ENCODE results near the gene DENND11.

Gene DENND11

GRCh38 chr7:141712603-141713255 lies 10.8 kb upstream of the DENND11 start:
- Histone ChIP-seq H3K79me1 (ENCODE audit: low read length) (no peaks in the 10 kb centered on the region), H3K27me3 (ENCODE audit: insufficient read depth, low read length, poor library complexity) (no peaks in the 10 kb centered on the region), H3K9ac (ENCODE audit: low read length) (no peak overlapping the region), H2BK5ac (ENCODE audit: low read length) (no peak overlapping the region), H3K18ac (ENCODE audit: low read length) (no peak overlapping the region), H3K56ac (ENCODE audit: low read length) (no peak overlapping the region), H3K27ac (ENCODE audit: low read depth, low read length) (no peak overlapping the region), H3K4me3 (ENCODE audit: low read length) (no peak overlapping the region), H4K5ac (ENCODE audit: low read length) (no peak overlapping the region), H2BK120ac (ENCODE audit: low read depth, low read length) (no peak overlapping the region), H2BK15ac (replicated peaks; ENCODE audit: low read depth) (no peak overlapping the region), H3K36me3 (ENCODE audit: control insufficient read depth, insufficient read depth, low read length) (no peaks in the 10 kb centered on the region), H3K4me2 (ENCODE audit: low read length) (no peak overlapping the region), H3K23ac (ENCODE audit: low read length) (no peak overlapping the region), H3K4ac (ENCODE audit: low read depth, low read length) (no peak overlapping the region), H3K79me2 (ENCODE audit: control insufficient read depth, insufficient read depth, low read length) (no peaks in the 10 kb centered on the region), H2AK5ac (ENCODE audit: low read length) (no peak overlapping the region), H3K4me1 (ENCODE audit: control insufficient read depth, low read depth, low read length) (no peaks in the 10 kb centered on the region), H4K8ac (ENCODE audit: low read depth, low read length) (no peak overlapping the region)
- no peak for DNase-seq
- no CpG with 5 or more reads among the region's 5 CpGs for WGBS (ENCODE audit: extremely low coverage, insufficient coverage, low lambda C conversion rate)

DNA sequence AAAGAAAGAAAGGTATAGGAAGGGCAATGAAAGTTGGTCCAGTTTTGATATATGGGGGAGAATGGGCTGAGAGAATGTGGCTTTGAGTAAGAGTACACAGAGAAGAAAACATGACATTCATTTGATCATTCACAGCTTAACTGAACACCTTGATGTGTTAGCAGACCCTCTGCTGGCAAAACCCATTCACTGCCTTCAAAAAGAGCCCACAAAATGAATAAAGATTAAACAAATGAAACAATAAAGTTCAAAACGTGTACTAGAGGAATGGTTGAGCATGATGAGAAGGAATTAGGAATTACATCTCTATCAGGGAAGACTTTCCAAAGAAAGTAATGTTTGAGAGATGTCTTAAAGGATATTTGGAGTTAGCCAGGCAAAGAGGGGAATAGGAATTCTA lies 8.3 kb upstream of the DENND11 start:
- H3K27me3 ChIP-seq (ENCODE audit: insufficient read depth, low read length, poor library complexity): no peaks in the 10 kb centered on the region
- H2BK120ac ChIP-seq (ENCODE audit: low read depth, low read length): no peak overlapping the region
- no peak overlapping the region for H2AK5ac ChIP-seq (ENCODE audit: low read length)
- H3K79me2 ChIP-seq (ENCODE audit: control insufficient read depth, insufficient read depth, low read length): no peaks in the 10 kb centered on the region
- H2BK5ac ChIP-seq (ENCODE audit: low read length): no peak overlapping the region
- H3K18ac ChIP-seq (ENCODE audit: low read length): no peak overlapping the region
- H3K27ac ChIP-seq (ENCODE audit: low read depth, low read length): no peak overlapping the region
- no peak for DNase-seq
- H3K56ac ChIP-seq (ENCODE audit: low read length): no peak overlapping the region
- H3K4ac ChIP-seq (ENCODE audit: low read depth, low read length): no peak overlapping the region
- no peak overlapping the region for H4K5ac ChIP-seq (ENCODE audit: low read length)
- H4K8ac ChIP-seq (ENCODE audit: low read depth, low read length): no peak overlapping the region
- WGBS (ENCODE audit: extremely low coverage, insufficient coverage, low lambda C conversion rate): no CpG with 5 or more reads among the region's 1 CpG
- H3K4me2 ChIP-seq (ENCODE audit: low read length): no peak overlapping the region
- no peaks in the 10 kb centered on the region for H3K79me1 ChIP-seq (ENCODE audit: low read length)
- no peak overlapping the region for H3K4me3 ChIP-seq (ENCODE audit: low read length)
- H3K23ac ChIP-seq (ENCODE audit: low read length): no peak overlapping the region
- H2BK15ac ChIP-seq (replicated peaks; ENCODE audit: low read depth): no peak overlapping the region
- H3K9ac ChIP-seq (ENCODE audit: low read length): no peak overlapping the region
- H3K4me1 ChIP-seq (ENCODE audit: control insufficient read depth, low read depth, low read length): no peaks in the 10 kb centered on the region
- H3K36me3 ChIP-seq (ENCODE audit: control insufficient read depth, insufficient read depth, low read length): no peaks in the 10 kb centered on the region

GRCh38 chr7:141709749-141710148 lies 7.8 kb upstream of the DENND11 start:
- H3K23ac ChIP-seq (ENCODE audit: low read length): no peak overlapping the region
- H3K79me2 ChIP-seq (ENCODE audit: control insufficient read depth, insufficient read depth, low read length): no peaks in the 10 kb centered on the region
- no peak overlapping the region for H3K18ac ChIP-seq (ENCODE audit: low read length)
- H3K4ac ChIP-seq (ENCODE audit: low read depth, low read length): no peak overlapping the region
- H3K27me3 ChIP-seq (ENCODE audit: insufficient read depth, low read length, poor library complexity): no peaks in the 10 kb centered on the region
- no peak overlapping the region for H4K8ac ChIP-seq (ENCODE audit: low read depth, low read length)
- no peak overlapping the region for H2BK5ac ChIP-seq (ENCODE audit: low read length)
- no peaks in the 10 kb centered on the region for H3K79me1 ChIP-seq (ENCODE audit: low read length)
- no peak overlapping the region for H2BK15ac ChIP-seq (replicated peaks; ENCODE audit: low read depth)
- H3K9ac ChIP-seq (ENCODE audit: low read length): no peak overlapping the region
- no CpG with 5 or more reads among the region's 4 CpGs for WGBS (ENCODE audit: extremely low coverage, insufficient coverage, low lambda C conversion rate)
- no peak overlapping the region for H4K5ac ChIP-seq (ENCODE audit: low read length)
- H3K4me1 ChIP-seq (ENCODE audit: control insufficient read depth, low read depth, low read length): no peaks in the 10 kb centered on the region
- H3K56ac ChIP-seq (ENCODE audit: low read length): no peak overlapping the region
- no peak overlapping the region for H3K4me3 ChIP-seq (ENCODE audit: low read length)
- no peak for DNase-seq
- no peak overlapping the region for H3K4me2 ChIP-seq (ENCODE audit: low read length)
- H3K27ac ChIP-seq (ENCODE audit: low read depth, low read length): no peak overlapping the region
- no peak overlapping the region for H2BK120ac ChIP-seq (ENCODE audit: low read depth, low read length)
- H3K36me3 ChIP-seq (ENCODE audit: control insufficient read depth, insufficient read depth, low read length): no peaks in the 10 kb centered on the region
- H2AK5ac ChIP-seq (ENCODE audit: low read length): no peak overlapping the region

DNA sequence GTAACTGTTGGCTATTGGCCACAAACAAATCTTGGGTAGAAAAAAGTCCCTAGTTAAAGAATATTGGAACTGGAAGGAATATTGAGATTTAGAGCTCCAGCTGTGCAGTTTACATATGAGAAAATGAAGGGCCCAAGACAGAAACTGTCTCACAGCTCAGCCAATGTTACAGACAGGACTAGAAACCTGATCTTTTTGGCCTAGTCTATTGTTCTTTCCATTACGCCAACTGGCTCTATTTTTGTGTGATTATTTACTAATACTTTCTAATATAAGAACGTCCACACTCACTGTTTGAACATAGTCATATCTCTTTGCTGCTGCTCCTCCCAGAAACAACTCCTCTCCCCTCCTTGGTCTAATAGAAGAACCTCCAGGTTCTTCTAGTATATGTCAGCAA lies 7.4 kb upstream of the DENND11 start:
- no peak for DNase-seq
- Histone ChIP-seq H3K4me1 (ENCODE audit: control insufficient read depth, low read depth, low read length) (no peaks in the 10 kb centered on the region), H2BK120ac (ENCODE audit: low read depth, low read length) (no peak overlapping the region), H3K9ac (ENCODE audit: low read length) (no peak overlapping the region), H3K23ac (ENCODE audit: low read length) (no peak overlapping the region), H3K79me1 (ENCODE audit: low read length) (no peaks in the 10 kb centered on the region), H3K36me3 (ENCODE audit: control insufficient read depth, insufficient read depth, low read length) (no peaks in the 10 kb centered on the region), H4K5ac (ENCODE audit: low read length) (no peak overlapping the region), H2BK5ac (ENCODE audit: low read length) (no peak overlapping the region), H2BK15ac (replicated peaks; ENCODE audit: low read depth) (no peak overlapping the region), H3K4me3 (ENCODE audit: low read length) (no peak overlapping the region), H3K27me3 (ENCODE audit: insufficient read depth, low read length, poor library complexity) (no peaks in the 10 kb centered on the region), H3K27ac (ENCODE audit: low read depth, low read length) (no peak overlapping the region), H3K56ac (ENCODE audit: low read length) (no peak overlapping the region), H3K79me2 (ENCODE audit: control insufficient read depth, insufficient read depth, low read length) (no peaks in the 10 kb centered on the region), H3K18ac (ENCODE audit: low read length) (no peak overlapping the region), H3K4me2 (ENCODE audit: low read length) (no peak overlapping the region), H2AK5ac (ENCODE audit: low read length) (no peak overlapping the region), H4K8ac (ENCODE audit: low read depth, low read length) (no peak overlapping the region), H3K4ac (ENCODE audit: low read depth, low read length) (no peak overlapping the region)
- WGBS (ENCODE audit: extremely low coverage, insufficient coverage, low lambda C conversion rate): no CpG with 5 or more reads among the region's 2 CpGs

DNA sequence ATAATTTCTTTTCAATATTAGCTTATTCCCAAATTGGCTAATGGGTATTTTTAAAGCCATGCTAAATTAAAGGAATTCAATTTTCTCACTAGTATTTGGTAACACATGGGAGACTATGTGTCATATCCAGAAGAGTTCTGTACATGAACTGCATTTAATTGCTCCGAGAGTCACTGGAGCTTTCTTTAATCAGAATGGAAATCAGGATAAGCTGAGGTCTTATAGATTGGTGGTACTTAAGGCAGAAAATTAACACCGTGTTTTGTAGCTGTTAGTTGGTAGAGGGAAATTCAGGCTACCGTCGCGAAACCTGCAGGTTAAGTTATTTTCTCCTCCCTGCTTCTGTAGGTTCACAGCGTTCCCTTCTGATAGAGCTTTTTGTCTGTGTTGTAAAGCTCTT lies 6.4 kb upstream of the DENND11 start, which contains the start of gene WEE2:
TSS of gene WEE2 (plus strand) at position 3 of the 400 bp plus-strand sequence. CDS start 406 bp downstream, outside the sequence.
- Histone ChIP-seq H3K79me1 (ENCODE audit: low read length) (no peaks in the 10 kb centered on the region), H2BK5ac (ENCODE audit: low read length) (no peak within 1 kb of the TSS), H2BK15ac (replicated peaks; ENCODE audit: low read depth) (no peak within 1 kb of the TSS), H3K56ac (ENCODE audit: low read length) (no peak within 1 kb of the TSS), H3K27ac (ENCODE audit: low read depth, low read length) (no peak within 1 kb of the TSS), H4K5ac (ENCODE audit: low read length) (no peak within 1 kb of the TSS), H3K4me2 (ENCODE audit: low read length) (no peak within 1 kb of the TSS), H3K4me3 (ENCODE audit: low read length) (no peak within 1 kb of the TSS), H3K4ac (ENCODE audit: low read depth, low read length) (no peak within 1 kb of the TSS), H3K79me2 (ENCODE audit: control insufficient read depth, insufficient read depth, low read length) (no peaks in the 10 kb centered on the region), H3K4me1 (ENCODE audit: control insufficient read depth, low read depth, low read length) (no peaks in the 10 kb centered on the region), H3K27me3 (ENCODE audit: insufficient read depth, low read length, poor library complexity) (no peaks in the 10 kb centered on the region), H2AK5ac (ENCODE audit: low read length) (no peak within 1 kb of the TSS), H3K36me3 (ENCODE audit: control insufficient read depth, insufficient read depth, low read length) (no peaks in the 10 kb centered on the region), H3K23ac (ENCODE audit: low read length) (no peak within 1 kb of the TSS), H3K18ac (ENCODE audit: low read length) (no peak within 1 kb of the TSS), H4K8ac (ENCODE audit: low read depth, low read length) (no peak within 1 kb of the TSS), H3K9ac (ENCODE audit: low read length) (no peak within 1 kb of the TSS), H2BK120ac (ENCODE audit: low read depth, low read length) (no peak within 1 kb of the TSS)
- no CpG with 5 or more reads among the region's 6 CpGs for WGBS (ENCODE audit: extremely low coverage, insufficient coverage, low lambda C conversion rate)
- no peak for DNase-seq
